ENCODE data around the gene ORC3.
"Not testable (repeated sequence)": the region's sequence is repeated elsewhere in the genome, so short reads cannot be mapped to it uniquely, and the experiment has no call there.

The ORC3 gene

GRCh38 chr6:87682310-87682709, 92.4 kb downstream of the ORC3 start:
- TF ChIP-seq CTCF (IDR thresholded peaks at IDR 0.05; ENCODE audit: insufficient read depth, missing control alignments) = no peak
- FAIRE-seq = no peak

GRCh38 chr6:87683890-87684289, 94.0 kb downstream of the ORC3 start:
- TF ChIP-seq CTCF (IDR thresholded peaks at IDR 0.05; ENCODE audit: insufficient read depth, missing control alignments) = no peak
- DNase-seq (ENCODE audit: insufficient read length, low spot score) = no peak
- no peak for FAIRE-seq

More at GRCh38 chr6:87682310-87682709, 92.4 kb downstream of the ORC3 start:
- no peak for DNase-seq (ENCODE audit: insufficient read length, low spot score)

- TF ChIP-seq CTCF (IDR thresholded peaks at IDR 0.05; ENCODE audit: insufficient read depth, missing control alignments) = no peak
- FAIRE-seq (no peak), DNase-seq (ENCODE audit: insufficient read length, low spot score) (no peak)
Observed at GRCh38 chr6:87684895-87685654, 95.1 kb downstream of the ORC3 start.

- FAIRE-seq; DNase-seq (ENCODE audit: insufficient read length, low spot score): not testable (repeated sequence)
Observed at GRCh38 chr6:87686636-87687205, 96.8 kb downstream of the ORC3 start.

GRCh38 chr6:87687296-87687695, 97.4 kb downstream of the ORC3 start:
- DNase-seq (ENCODE audit: insufficient read length, low spot score) (no peak), FAIRE-seq (no peak)
- TF ChIP-seq CTCF (IDR thresholded peaks at IDR 0.05; ENCODE audit: insufficient read depth, missing control alignments) = no peak

- not testable (repeated sequence) for DNase-seq (ENCODE audit: insufficient read length, low spot score); FAIRE-seq
Observed at GRCh38 chr6:87687893-87688292, 98.0 kb downstream of the ORC3 start.

- DNase-seq (ENCODE audit: insufficient read length, low spot score) (no peak), FAIRE-seq (no peak)
- no peak for TF ChIP-seq CTCF (IDR thresholded peaks at IDR 0.05; ENCODE audit: insufficient read depth, missing control alignments)
Observed at GRCh38 chr6:87690441-87690840, 100.5 kb downstream of the ORC3 start.

- FAIRE-seq = no peak
- no peak for TF ChIP-seq CTCF (IDR thresholded peaks at IDR 0.05; ENCODE audit: insufficient read depth, missing control alignments)
- no peak for DNase-seq (ENCODE audit: insufficient read length, low spot score)
Observed at GRCh38 chr6:87692086-87692485, 102.2 kb downstream of the ORC3 start.

- DNase-seq (ENCODE audit: insufficient read length, low spot score); FAIRE-seq: not testable (repeated sequence)
Observed at GRCh38 chr6:87696817-87697216, 106.9 kb downstream of the ORC3 start.

All from D721Med (cell line).